Psoas muscle (tissue), 8 donors: Measurements from ENCODE around the gene LRRC31. TPM values are rescaled to one million over a fixed set of nuclear protein-coding genes. Genes with fewer than 3 reads are reported as not detected.
A peak's percentile ranks its signal among the peaks of the same experiment; 100 is the strongest.

ENCODE experiments used
- ATAC-seq, 4 donors: fragments of 200-7000 bp; cut with Tn5 transposase; one replicate each; pipeline ENCODE4 v1.9.1; 2020; ENCODE audit warnings: moderate library complexity in 3 of 4, mild to moderate bottlenecking in 2 of 4
- DNase-seq, 2 donors: peaks; one replicate each; pipeline ENCODE4 v3.0.0-alpha.2; 2020
- H3K27ac ChIP-seq: fragments of 200-600 bp; one replicate; pipeline ENCODE4 v1.8.0; 2022
- H3K27me3 ChIP-seq, 3 donors: fragments of 200-600 bp in 1 of 3; one replicate each; pipeline versions ENCODE4 v1.6.1 to v1.8.0; 2013 to 2022; ENCODE audit warnings: low read length in 2 of 3, mild to moderate bottlenecking in 2 of 3, moderate library complexity in 1 of 3; ENCODE audit not compliant: insufficient read depth in 3 of 3
- H3K36me3 ChIP-seq, 2 donors: fragments of 200-600 bp in 1 of 2; one replicate each; pipeline versions ENCODE4 v1.6.1 to v1.8.0; 2013 to 2022; ENCODE audit warnings: low read depth in 1 of 2, mild to moderate bottlenecking in 1 of 2, moderate library complexity in 1 of 2; ENCODE audit not compliant: insufficient read depth in 1 of 2
- H3K4me1 ChIP-seq: fragments of 200-600 bp; one replicate; pipeline ENCODE4 v1.8.0; 2022
- H3K4me3 ChIP-seq: fragments of 200-600 bp; one replicate; pipeline ENCODE4 v1.8.0; 2022; ENCODE audit warnings: mild to moderate bottlenecking
- H3K9me3 ChIP-seq: fragments of 200-600 bp; one replicate; pipeline ENCODE4 v1.8.0; 2022
- CTCF ChIP-seq: fragments of 200-600 bp; IDR thresholded peaks from one replicate; pipeline ENCODE4 v1.8.0; 2022; ENCODE audit warnings: antibody characterized with exemption
- WGBS, 3 donors: extraction: QIAGEN DNeasy Blood & Tissue Kit; methylation state at CpG; one replicate each; pipeline versions ENCODE4 v1.1.6 to v1.1.7; 2013; 5-methylcytosine and 5-hydroxymethylcytosine counted together
- intact Hi-C, 2 donors: fragments of 100-400 bp; cut with DNase I; formaldehyde crosslinking; loops; one replicate each; pipeline versions ENCODE4 v1.11.0 to v1.14.2; 2022
- polyA plus RNA-seq, 3 donors: library from polyadenylated mRNA; stranded (reverse); fragments of 200-250 nt; gene quantifications; one replicate each; pipeline ENCODE4 v1.2.3, GENCODE V29; 2013
- total RNA-seq, 4 donors: library from RNA; stranded (reverse); fragmentation: NEBNext Ultra II Directional in 2 of 4; extraction: Animal tissue kit (Norgen Biotek cat#: 25700) in 2 of 4; gene quantifications; one replicate each; pipeline versions ENCODE4 v1.2.1 to v1.2.4, GENCODE V29; 2021 to 2023
- donor health status: healthy with polysubstance abuse.
- donor health status: DM: no; HTN: no; CAD: no; lungs with moderate emphysema.
- donor health status: Bipolar disorder and iron deficiency.
- donor health status: healthy.
- donor health status: DM: yes; HTN: yes; CAD: no.
- donor health status: DM: no; HTN: no; CAD: no.
- donor health status: DM: no; HTN: no; CAD: no.
- donor health status: DM: yes; HTN: yes; CAD: no.

Gene LRRC31
- total and polyA plus RNA-seq, 7 donors: 0.01 TPM; not detected in 6

GRCh38 chr3:169812332-169813235 is 57.2 kb downstream of the LRRC31 start, which contains the start of the genes LRRC34 and LRRIQ4:
Gene LRRC34 (minus strand): TSS chr3:169812904. CDS start chr3:169812548, 356 bp downstream.
Gene LRRIQ4 (plus strand): TSS chr3:169812870. CDS start chr3:169821922, 9,052 bp downstream.
- peak; percentile 84 to 88 (median 85) for ATAC-seq
- Histone ChIP-seq H3K4me3 (peak within 1 kb of the TSS; percentile 75), H3K27ac (peak within 1 kb of the TSS; percentile 39), H3K4me1 (no peaks in the 10 kb centered on the region), H3K36me3 (no peaks in the 10 kb centered on the region), H3K9me3 (peaks cover 3% of the 10 kb centered on the region), H3K27me3 (peaks cover 0 to 9% (median 0%) of the 10 kb centered on the region in 3 donors)
- whole genome bisulfite sequencing, 3 donors: 3 to 5% (median 5%) methylated on average over 52 to 56 of the region's 56 CpGs
- DNase-seq: peak; percentile 68 to 78
- TF ChIP-seq CTCF: no peak
- intact Hi-C loops: no loop called here

GRCh38 chr3:169811631-169812331 is 58.0 kb downstream of the LRRC31 start:
- peak overlapping the region; percentile 75 for H3K4me3 ChIP-seq
- H3K27ac ChIP-seq: peak overlapping the region; percentile 39
- no peak for DNase-seq
- WGBS, 3 donors: 3 to 7% (median 6%) methylated on average over 23 to 29 of the region's 29 CpGs
- peaks cover 0 to 7% (median 0%) of the 10 kb centered on the region in 3 donors for H3K27me3 ChIP-seq
- intact Hi-C loops: no loop called here
- H3K36me3 ChIP-seq: no peaks in the 10 kb centered on the region
- H3K9me3 ChIP-seq: peaks cover 3% of the 10 kb centered on the region
- ATAC-seq: peak; percentile 32 to 65 (median 36)
- no peak for TF ChIP-seq CTCF
- H3K4me1 ChIP-seq: no peaks in the 10 kb centered on the region

- Histone ChIP-seq H3K4me3 (no peak overlapping the region), H3K27me3 (no peaks in the 10 kb centered on the region), H3K27ac (no peak overlapping the region), H3K36me3 (no peaks in the 10 kb centered on the region), H3K9me3 (no peaks in the 10 kb centered on the region), H3K4me1 (no peaks in the 10 kb centered on the region)
- 38 to 49% (median 42%) methylated on average over 2 of the region's 2 CpGs for WGBS, 3 donors
- DNase-seq (no peak), ATAC-seq (no peak)
- no peak for TF ChIP-seq CTCF
- intact Hi-C loops: no loop called here
Measured at GRCh38 chr3:169809230-169809795, 60.4 kb downstream of the LRRC31 start.

- Histone ChIP-seq H3K4me3 (no peak overlapping the region), H3K4me1 (no peaks in the 10 kb centered on the region), H3K36me3 (no peaks in the 10 kb centered on the region), H3K9me3 (no peaks in the 10 kb centered on the region), H3K27ac (no peak overlapping the region), H3K27me3 (no peaks in the 10 kb centered on the region)
- no peak for TF ChIP-seq CTCF
- ATAC-seq: no peak
- no peak for DNase-seq
- WGBS, 3 donors: 92 to 94% (median 92%) methylated on average over 3 of the region's 3 CpGs
- intact Hi-C loops: no loop called here
Measured at GRCh38 chr3:169804681-169805080, 65.1 kb downstream of the LRRC31 start.
